Measurements from ENCODE around the gene KCTD13. TPM values are rescaled to one million over a fixed set of nuclear protein-coding genes. Genes with fewer than 3 reads are reported as not detected.

KCTD13 gene
- total RNA-seq, 1 experiment from 2014 or later, result 18.3 TPM

GRCh38 chr16:29892458-29892813, 33.6 kb downstream of the KCTD13 start:
- no peak overlapping the region for H2BK12ac ChIP-seq (ENCODE audit: insufficient read length, low read depth, low read length)
- H3T11ph ChIP-seq (ENCODE audit: low read length), result no peak overlapping the region
- no CpG with 5 or more reads among the region's 6 CpGs for WGBS (ENCODE audit: extremely low coverage, insufficient read length, low lambda C conversion rate)
- H3K14ac ChIP-seq (ENCODE audit: insufficient read depth, low read length), result no peak overlapping the region; the same call in 1 of the 2 replicates
- H3K9ac ChIP-seq (ENCODE audit: extremely low read depth, insufficient read length, low read length), result no peak overlapping the region
- Mint-ChIP-seq H3K27me3 (ENCODE audit: low read depth) (no peaks in the 10 kb centered on the region), H3K36me3 (ENCODE audit: insufficient read depth in 1 of 3, low read depth in 3 of 3) (peaks cover 9 to 34% (median 26%) of the 10 kb centered on the region in 3 experiments; a peak in 6 of 7 replicates), H3K4me3 (no peak overlapping the region), H3K9me3 (no peaks in the 10 kb centered on the region; a peak in 1 of 5 replicates), H3K4me1 (peaks cover 6 to 7% of the 10 kb centered on the region in 2 experiments), H3K27ac (no peak overlapping the region)
- no peak overlapping the region for H2AK5ac ChIP-seq (ENCODE audit: insufficient read length, low read length)
- H4K5ac ChIP-seq (ENCODE audit: insufficient read length, low read depth, low read length), result no peak overlapping the region
- H3K18ac ChIP-seq (ENCODE audit: insufficient read length, low read depth, low read length), result no peak overlapping the region
- H2BK5ac ChIP-seq (ENCODE audit: insufficient read length, low read length), result no peak overlapping the region
- H2AFZ ChIP-seq (ENCODE audit: low read length), result no peak overlapping the region
- H3K23ac ChIP-seq (ENCODE audit: insufficient read length, low read depth, low read length), result no peak overlapping the region
- no peaks in the 10 kb centered on the region for H3K79me2 ChIP-seq (ENCODE audit: insufficient read depth, low read length)
- H3K79me1 ChIP-seq (ENCODE audit: insufficient read depth, low read depth, low read length, poor library complexity, severe bottlenecking), result no peaks in the 10 kb centered on the region
- H3K4me1 ChIP-seq (ENCODE audit: insufficient read depth, low read length), result no peaks in the 10 kb centered on the region; the same call in 1 of the 2 replicates
- no peaks in the 10 kb centered on the region for H3K27me3 ChIP-seq (ENCODE audit: insufficient read depth, low read length)
- no peak overlapping the region for H2BK120ac ChIP-seq (ENCODE audit: low read depth, low read length, poor library complexity, severe bottlenecking)
- no peaks in the 10 kb centered on the region for H3K23me2 ChIP-seq (ENCODE audit: insufficient read length, low read depth, low read length, poor library complexity, severe bottlenecking)
- H4K91ac ChIP-seq (ENCODE audit: insufficient read length, low read depth, low read length), result no peak overlapping the region
- no peak overlapping the region for H3K56ac ChIP-seq (ENCODE audit: insufficient read length, low read depth, low read length)
- H4K20me1 ChIP-seq (ENCODE audit: control insufficient read depth, insufficient read depth, insufficient read length), result no peaks in the 10 kb centered on the region
- H3K4me2 ChIP-seq (ENCODE audit: insufficient read depth, insufficient read length, low read length), result no peak overlapping the region
- no peak overlapping the region for H3K27ac ChIP-seq (ENCODE audit: insufficient read length, low read depth, low read length)
- no peaks in the 10 kb centered on the region for H3K9me3 ChIP-seq (ENCODE audit: control insufficient read depth, low read depth, low read length)
- H2BK15ac ChIP-seq (ENCODE audit: low read depth, low read length), result no peak overlapping the region
- no peak overlapping the region for H4K8ac ChIP-seq (replicated peaks; ENCODE audit: insufficient read length, low read depth, low read length)
- no peak overlapping the region for H3K4ac ChIP-seq (ENCODE audit: low read depth, low read length)
- no peak overlapping the region for H2BK20ac ChIP-seq (ENCODE audit: low read depth, low read length, poor library complexity, severe bottlenecking)
- no peak for DNase-seq
- TF ChIP-seq CTCF (conservative IDR thresholded peaks at IDR 0.05), result no peak

Measured in H9 (cell line).